ENCODE measurements around the gene NDRG2.

The NDRG2 gene

GRCh38 chr14:21034707-21035106, 9.8 kb upstream of the NDRG2 start, which contains the start of gene RNASE13:
RNASE13 (minus strand) TSS chr14:21034807; CDS start chr14:21034288, 519 bp downstream.
- DNase-seq (ENCODE audit: low read depth in 2 of 2), result no peak

- no peak for DNase-seq (ENCODE audit: low read depth in 2 of 2)
These were observed 8.4 kb upstream of the NDRG2 start for GRCh38 chr14:21033133-21033698.

GRCh38 chr14:21032326-21033132, 7.7 kb upstream of the NDRG2 start:
- no peak for DNase-seq (ENCODE audit: low read depth in 2 of 2)

GRCh38 chr14:21030531-21030930, 5.7 kb upstream of the NDRG2 start:
- DNase-seq (ENCODE audit: low read depth in 2 of 2), result no peak

GRCh38 chr14:21029917-21030316, 5.1 kb upstream of the NDRG2 start, which contains the start of gene TPPP2:
TPPP2 (plus strand) TSS chr14:21030217; CDS start chr14:21030582, 365 bp downstream.
- no peak for DNase-seq (ENCODE audit: low read depth in 2 of 2)

GRCh38 chr14:21026988-21027315, 2.1 kb upstream of the NDRG2 start:
- no peak for DNase-seq (ENCODE audit: low read depth in 2 of 2)

- no peak for DNase-seq (ENCODE audit: low read depth in 2 of 2)
These were observed 1.6 kb upstream of the NDRG2 start for GRCh38 chr14:21026274-21026987.

- no peak for DNase-seq (ENCODE audit: low read depth in 2 of 2)
These were observed 761 bp upstream of the NDRG2 start for GRCh38 chr14:21025371-21026273.

GRCh38 chr14:21023817-21024584, 860 bp downstream of the NDRG2 start:
- no peak for DNase-seq (ENCODE audit: low read depth in 2 of 2)

GRCh38 chr14:21023174-21023573, 1.7 kb downstream of the NDRG2 start:
- no peak for DNase-seq (ENCODE audit: low read depth in 2 of 2)

GRCh38 chr14:21022686-21023085, 2.2 kb downstream of the NDRG2 start:
- DNase-seq (ENCODE audit: low read depth in 2 of 2), result no peak

GRCh38 chr14:21020977-21021545, 3.8 kb downstream of the NDRG2 start:
- no peak for DNase-seq (ENCODE audit: low read depth in 2 of 2)

GRCh38 chr14:21019366-21019765, 5.5 kb downstream of the NDRG2 start:
- no peak for DNase-seq (ENCODE audit: low read depth in 2 of 2)

- DNase-seq (ENCODE audit: low read depth in 2 of 2), result no peak
These were observed 6.1 kb downstream of the NDRG2 start for GRCh38 chr14:21018781-21019180.

- DNase-seq (ENCODE audit: low read depth in 2 of 2), result no peak
These were observed 6.6 kb downstream of the NDRG2 start for GRCh38 chr14:21018286-21018685.

GRCh38 chr14:21017528-21018245, 7.2 kb downstream of the NDRG2 start:
- no peak for DNase-seq (ENCODE audit: low read depth in 2 of 2)

- DNase-seq (ENCODE audit: low read depth in 2 of 2), result no peak
These were observed 8.3 kb downstream of the NDRG2 start for GRCh38 chr14:21016413-21017190.

- DNase-seq (ENCODE audit: low read depth in 2 of 2), result no peak
These were observed 9.5 kb downstream of the NDRG2 start for GRCh38 chr14:21015312-21015711.

- DNase-seq (ENCODE audit: low read depth in 2 of 2), result peak; percentile 32 to 62
These were observed 10.1 kb downstream of the NDRG2 start for GRCh38 chr14:21014761-21015190.

Measured in stimulated activated CD8-positive, alpha-beta memory T cell treated with anti-CD3 and anti-CD28 coated beads, Interleukin-15, amount 100 ng/mL, for 4 hours (primary cell).